ENCODE results near the gene LRRC74B.

GRCh38 chr22:21038405-21038804, 7.3 kb upstream of the LRRC74B start:
- TF ChIP-seq POLR2A (IDR thresholded peaks at IDR 0.05) = no peak
- TF ChIP-seq CTCF (IDR thresholded peaks at IDR 0.05) = no peak
